ENCODE measurements around the gene NIM1K.

DNA sequence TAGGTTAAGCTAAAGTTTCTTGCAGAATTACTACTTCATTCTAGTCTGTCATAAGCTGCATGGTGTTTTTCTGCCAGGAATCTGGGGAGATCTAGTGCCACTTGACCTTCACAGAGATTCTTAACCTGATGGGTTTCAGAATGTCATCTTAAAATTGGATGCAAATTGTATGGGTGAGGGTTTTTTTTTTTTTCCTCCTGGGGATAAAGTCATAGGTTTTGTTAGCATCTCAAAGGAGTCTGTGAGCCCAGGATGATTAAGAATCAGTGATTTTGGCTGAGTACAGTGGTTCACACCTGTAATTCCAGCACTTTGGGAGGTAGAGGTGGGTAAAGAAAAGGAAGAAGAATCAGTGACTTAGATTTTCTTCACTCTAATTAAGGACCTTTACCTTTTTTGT, 51.2 kb downstream of the NIM1K start:
- TF ChIP-seq, protein P1, sequence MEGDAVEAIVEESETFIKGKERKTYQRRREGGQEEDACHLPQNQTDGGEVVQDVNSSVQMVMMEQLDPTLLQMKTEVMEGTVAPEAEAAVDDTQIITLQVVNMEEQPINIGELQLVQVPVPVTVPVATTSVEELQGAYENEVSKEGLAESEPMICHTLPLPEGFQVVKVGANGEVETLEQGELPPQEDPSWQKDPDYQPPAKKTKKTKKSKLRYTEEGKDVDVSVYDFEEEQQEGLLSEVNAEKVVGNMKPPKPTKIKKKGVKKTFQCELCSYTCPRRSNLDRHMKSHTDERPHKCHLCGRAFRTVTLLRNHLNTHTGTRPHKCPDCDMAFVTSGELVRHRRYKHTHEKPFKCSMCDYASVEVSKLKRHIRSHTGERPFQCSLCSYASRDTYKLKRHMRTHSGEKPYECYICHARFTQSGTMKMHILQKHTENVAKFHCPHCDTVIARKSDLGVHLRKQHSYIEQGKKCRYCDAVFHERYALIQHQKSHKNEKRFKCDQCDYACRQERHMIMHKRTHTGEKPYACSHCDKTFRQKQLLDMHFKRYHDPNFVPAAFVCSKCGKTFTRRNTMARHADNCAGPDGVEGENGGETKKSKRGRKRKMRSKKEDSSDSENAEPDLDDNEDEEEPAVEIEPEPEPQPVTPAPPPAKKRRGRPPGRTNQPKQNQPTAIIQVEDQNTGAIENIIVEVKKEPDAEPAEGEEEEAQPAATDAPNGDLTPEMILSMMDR (conservative IDR thresholded peaks at IDR 0.05 in 1 of 2, IDR thresholded peaks at IDR 0.05 in 1 of 2; ENCODE audit: low read depth in 1 of 2, low read length in 2 of 2): no peak
- no peak for TF ChIP-seq EZH2 (IDR thresholded peaks at IDR 0.05; ENCODE audit: low read length, missing control alignments)

All from fibroblast of lung (primary cell).